ENCODE data around the gene ACR. TPM values are rescaled to one million over a fixed set of nuclear protein-coding genes. Genes with fewer than 3 reads are reported as not detected.
"Not testable (repeated sequence)": the region's sequence is repeated elsewhere in the genome, so short reads cannot be mapped to it uniquely, and the experiment has no call there.

Gene ACR
- total and polyA plus RNA-seq, 10 of the 15 experiments (the other 5 are each of a cell fraction or from before 2014, with no cell fraction given), result not detected

GRCh38 chr22:50739279-50739691, 1.3 kb downstream of the ACR start:
- intact Hi-C loops (cut with micrococcal nuclease; ENCODE audit: unreplicated experiment), result no loop called here
- Histone ChIP-seq H3K36me3 (ENCODE audit: control insufficient read depth in 2 of 2, insufficient read depth in 2 of 2, low read length in 1 of 2) (no peaks in the 10 kb centered on the region), H3K4me2 (ENCODE audit: control insufficient read depth, insufficient read depth) (no peak overlapping the region), H3K9ac (ENCODE audit: control insufficient read depth, insufficient read depth, low read length) (no peak overlapping the region), H3K4me1 (ENCODE audit: control insufficient read depth, insufficient read depth, low read length) (no peaks in the 10 kb centered on the region), H4K20me1 (ENCODE audit: control insufficient read depth, insufficient read depth) (no peaks in the 10 kb centered on the region), H3K27me3 (replicated peaks in 1 of 2; ENCODE audit: control insufficient read depth in 2 of 2, insufficient read depth in 2 of 2, low read length in 1 of 2) (no peaks in the 10 kb centered on the region; a peak in 3 of 4 replicates), H2AFZ (ENCODE audit: control insufficient read depth, low read depth, low read length) (no peak overlapping the region), H3K9me3 (replicated peaks; ENCODE audit: control insufficient read depth, insufficient read depth, low read length) (no peaks in the 10 kb centered on the region), H3K79me2 (ENCODE audit: control insufficient read depth, insufficient read depth, low read length) (no peaks in the 10 kb centered on the region), H3K4me3 (no peak overlapping the region), H3K27ac (ENCODE audit: control insufficient read depth, insufficient read depth) (no peak overlapping the region)
- 42% methylated on average over 17 of the region's 17 CpGs for WGBS (ENCODE audit: insufficient coverage, insufficient replicate concordance, low lambda C conversion rate, missing lambda C conversion rate)
- in situ Hi-C loops (cut with MboI), result no loop called here
- FAIRE-seq (no peak), ATAC-seq (no peak), DNase-seq (ENCODE audit: low read depth, low spot score) (no peak)
- BruUV-seq (replicated peaks), result no TSS peak
- no peak for TF ChIP-seq E4F1 (IDR thresholded peaks at IDR 0.05; ENCODE audit: borderline replicate concordance, partially characterized antibody)
- TF ChIP-seq ATF3 (IDR thresholded peaks at IDR 0.05; ENCODE audit: borderline replicate concordance, extremely low read depth, low read depth, low read length), result no peak
- ChIA-PET CTCF (no interaction called here), RAD21 (ENCODE audit: unreplicated experiment) (no interaction called here), SMC1A (ENCODE audit: uncharacterized antibody, unreplicated experiment) (no interaction called here), POLR2A (no interaction called here)

GRCh38 chr22:50739894-50740293, 1.9 kb downstream of the ACR start:
- Histone ChIP-seq H3K4me2 (ENCODE audit: control insufficient read depth, insufficient read depth) (no peak overlapping the region), H3K4me3 (no peak overlapping the region), H3K36me3 (ENCODE audit: control insufficient read depth in 2 of 2, insufficient read depth in 2 of 2, low read length in 1 of 2) (no peaks in the 10 kb centered on the region), H2AFZ (ENCODE audit: control insufficient read depth, low read depth, low read length) (no peak overlapping the region), H3K9ac (ENCODE audit: control insufficient read depth, insufficient read depth, low read length) (no peak overlapping the region), H3K27me3 (replicated peaks in 1 of 2; ENCODE audit: control insufficient read depth in 2 of 2, insufficient read depth in 2 of 2, low read length in 1 of 2) (no peaks in the 10 kb centered on the region; a peak in 3 of 4 replicates), H3K9me3 (replicated peaks; ENCODE audit: control insufficient read depth, insufficient read depth, low read length) (no peaks in the 10 kb centered on the region), H3K79me2 (ENCODE audit: control insufficient read depth, insufficient read depth, low read length) (no peaks in the 10 kb centered on the region), H3K4me1 (ENCODE audit: control insufficient read depth, insufficient read depth, low read length) (no peaks in the 10 kb centered on the region), H4K20me1 (ENCODE audit: control insufficient read depth, insufficient read depth) (no peaks in the 10 kb centered on the region), H3K27ac (ENCODE audit: control insufficient read depth, insufficient read depth) (no peak overlapping the region)
- ChIA-PET POLR2A (no interaction called here), RAD21 (ENCODE audit: unreplicated experiment) (no interaction called here), CTCF (no interaction called here), SMC1A (ENCODE audit: uncharacterized antibody, unreplicated experiment) (no interaction called here)
- ATAC-seq, result no peak
- no peak for FAIRE-seq
- in situ Hi-C loops (cut with MboI), result no loop called here
- TF ChIP-seq USF1 (IDR thresholded peaks at IDR 0.05; ENCODE audit: borderline replicate concordance, extremely low read length, insufficient read depth, low read depth, low read length), result peak; percentile 53
- no peak for TF ChIP-seq CBX3 (IDR thresholded peaks at IDR 0.05; ENCODE audit: borderline replicate concordance, low read depth)
- WGBS (ENCODE audit: insufficient coverage, insufficient replicate concordance, low lambda C conversion rate, missing lambda C conversion rate), result 37% methylated on average over 12 of the region's 12 CpGs
- no TSS peak for BruUV-seq (replicated peaks)
- no peak for DNase-seq (ENCODE audit: low read depth, low spot score)
- intact Hi-C loops (cut with micrococcal nuclease; ENCODE audit: unreplicated experiment), result no loop called here

GRCh38 chr22:50740714-50741113, 2.7 kb downstream of the ACR start:
- in situ Hi-C loops (cut with MboI), result not testable (repeated sequence)

More at GRCh38 chr22:50740714-50741113, 2.7 kb downstream of the ACR start:
- H3K4me3 ChIP-seq; RAD21 ChIA-PET (ENCODE audit: unreplicated experiment); H3K36me3 ChIP-seq (ENCODE audit: control insufficient read depth in 2 of 2, insufficient read depth in 2 of 2, low read length in 1 of 2); H3K79me2 ChIP-seq (ENCODE audit: control insufficient read depth, insufficient read depth, low read length); H3K27me3 ChIP-seq (replicated peaks in 1 of 2; ENCODE audit: control insufficient read depth in 2 of 2, insufficient read depth in 2 of 2, low read length in 1 of 2); H3K4me2 ChIP-seq (ENCODE audit: control insufficient read depth, insufficient read depth); H2AFZ ChIP-seq (ENCODE audit: control insufficient read depth, low read depth, low read length); SMC1A ChIA-PET (ENCODE audit: uncharacterized antibody, unreplicated experiment); H3K27ac ChIP-seq (ENCODE audit: control insufficient read depth, insufficient read depth); ATAC-seq; intact Hi-C loops (cut with micrococcal nuclease; ENCODE audit: unreplicated experiment); H3K9ac ChIP-seq (ENCODE audit: control insufficient read depth, insufficient read depth, low read length); CTCF ChIA-PET; DNase-seq (ENCODE audit: low read depth, low spot score); H4K20me1 ChIP-seq (ENCODE audit: control insufficient read depth, insufficient read depth); POLR2A ChIA-PET; FAIRE-seq; BruUV-seq (replicated peaks); H3K9me3 ChIP-seq (replicated peaks; ENCODE audit: control insufficient read depth, insufficient read depth, low read length); H3K4me1 ChIP-seq (ENCODE audit: control insufficient read depth, insufficient read depth, low read length): not testable (repeated sequence)
- 36% methylated on average over 5 of the region's 5 CpGs for WGBS (ENCODE audit: insufficient coverage, insufficient replicate concordance, low lambda C conversion rate, missing lambda C conversion rate)
